ENCODE results near the gene TIGD1.

Gene TIGD1

GRCh38 chr2:232569541-232569940 lies 19.2 kb upstream of the TIGD1 start:
- DNase-seq, result no peak

GRCh38 chr2:232568161-232568560 lies 17.8 kb upstream of the TIGD1 start:
- DNase-seq, result no peak

DNA sequence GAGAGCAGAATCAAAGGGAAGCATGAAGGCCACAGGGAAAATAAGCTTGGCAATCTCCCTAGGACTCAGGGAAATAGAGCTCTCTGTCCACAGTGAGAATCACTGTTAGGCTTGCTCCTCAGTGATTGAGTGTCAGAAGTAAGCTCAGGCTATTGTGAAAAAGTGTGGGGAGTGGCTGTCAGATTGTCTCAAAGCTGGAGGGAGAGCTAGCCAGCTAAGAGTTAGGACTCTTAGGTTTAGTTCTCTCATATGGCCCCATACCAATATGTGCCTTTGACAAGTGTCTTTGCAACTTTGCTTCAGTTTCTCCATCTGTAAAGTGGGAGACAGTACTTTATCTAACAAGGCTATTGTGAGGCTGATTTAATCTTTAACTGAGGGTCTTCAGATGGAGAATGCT lies 17.4 kb upstream of the TIGD1 start:
- no peak for DNase-seq

GRCh38 chr2:232563580-232563979 lies 13.2 kb upstream of the TIGD1 start:
- no peak for DNase-seq

- no peak for DNase-seq
Measured at GRCh38 chr2:232562515-232563151, 12.3 kb upstream of the TIGD1 start.

DNA sequence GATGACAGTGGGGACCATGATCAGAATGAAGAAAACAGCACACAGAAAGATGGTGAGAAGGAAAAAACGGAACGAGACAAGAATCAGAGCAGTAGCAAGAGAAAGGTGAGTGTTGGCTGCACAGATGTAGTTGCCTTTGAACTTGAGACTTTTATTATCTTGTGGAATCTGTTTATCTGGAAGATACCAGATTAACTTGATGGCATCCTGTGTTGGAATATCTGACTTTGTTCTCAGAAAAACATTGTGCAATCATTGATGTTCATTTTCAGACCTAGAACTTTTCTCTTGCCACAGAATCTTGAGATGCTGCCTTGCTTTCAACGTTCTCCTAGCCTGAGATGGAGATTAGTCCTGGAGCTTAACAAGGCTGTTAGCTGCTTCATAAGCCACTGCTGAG lies 6.1 kb upstream of the TIGD1 start:
- no peak for DNase-seq

- no peak for DNase-seq
Measured at GRCh38 chr2:232551776-232552175, 1.4 kb upstream of the TIGD1 start.

- DNase-seq, result no peak
Measured at GRCh38 chr2:232551250-232551638, 887 bp upstream of the TIGD1 start.

DNA sequence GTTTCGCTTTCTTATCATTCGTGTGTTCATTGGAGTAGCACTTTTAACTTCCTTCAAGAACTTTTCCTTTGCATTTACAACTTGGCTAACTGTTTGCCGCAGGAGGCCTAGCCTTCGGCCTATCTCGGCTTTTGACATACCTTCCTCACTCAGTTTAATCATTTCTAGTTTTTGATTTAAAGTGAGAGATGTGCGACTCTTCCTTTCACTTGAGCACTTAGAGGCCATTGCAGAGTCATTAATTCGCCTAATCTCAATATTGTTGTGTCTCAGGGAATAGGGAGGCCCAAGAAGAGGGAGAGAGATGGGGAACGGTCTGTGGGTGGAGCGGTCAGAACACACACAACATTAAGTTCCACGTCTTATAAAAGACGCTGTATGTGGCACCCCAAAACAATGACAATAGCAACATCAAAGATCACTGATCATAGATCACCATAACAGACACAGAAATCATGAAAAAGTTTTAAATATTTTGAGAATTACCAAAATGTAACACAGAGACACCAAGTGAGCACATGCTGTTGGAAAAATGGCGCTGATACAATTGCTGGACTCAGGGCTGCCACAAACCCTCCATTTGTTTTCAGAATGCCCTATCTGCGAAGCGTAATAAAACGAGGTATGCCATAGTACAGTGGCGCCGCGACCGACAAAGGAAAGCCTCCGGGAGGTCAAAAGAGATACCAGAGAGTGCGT lies 553 bp downstream of the TIGD1 start:
- DNase-seq, result no peak

DNA sequence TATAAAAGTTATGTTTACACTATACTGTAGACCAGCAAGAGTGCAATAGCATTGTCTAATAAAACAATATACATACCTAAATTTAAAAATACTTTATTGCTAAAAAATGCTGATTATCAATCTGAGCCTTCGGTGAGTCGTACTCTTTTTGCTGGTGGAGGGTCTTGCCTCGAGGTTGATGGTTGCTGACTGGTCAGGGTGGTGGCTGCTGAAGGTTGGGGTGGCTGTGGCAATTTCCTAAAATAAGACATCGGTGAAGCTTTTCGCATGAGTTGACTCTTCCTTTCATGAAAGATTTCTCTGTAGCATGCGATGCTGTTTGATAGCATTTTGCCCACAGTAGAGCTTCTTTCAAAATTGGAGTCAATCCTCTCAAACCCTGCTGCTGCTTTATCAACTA lies 2.4 kb downstream of the TIGD1 start:
- no peak for DNase-seq

GRCh38 chr2:232545511-232546375 lies 4.6 kb downstream of the TIGD1 start:
- no peak for DNase-seq

- DNase-seq, result no peak
Measured at GRCh38 chr2:232544674-232545073, 5.7 kb downstream of the TIGD1 start.

GRCh38 chr2:232543928-232544631 lies 6.3 kb downstream of the TIGD1 start:
- no peak for DNase-seq

DNA sequence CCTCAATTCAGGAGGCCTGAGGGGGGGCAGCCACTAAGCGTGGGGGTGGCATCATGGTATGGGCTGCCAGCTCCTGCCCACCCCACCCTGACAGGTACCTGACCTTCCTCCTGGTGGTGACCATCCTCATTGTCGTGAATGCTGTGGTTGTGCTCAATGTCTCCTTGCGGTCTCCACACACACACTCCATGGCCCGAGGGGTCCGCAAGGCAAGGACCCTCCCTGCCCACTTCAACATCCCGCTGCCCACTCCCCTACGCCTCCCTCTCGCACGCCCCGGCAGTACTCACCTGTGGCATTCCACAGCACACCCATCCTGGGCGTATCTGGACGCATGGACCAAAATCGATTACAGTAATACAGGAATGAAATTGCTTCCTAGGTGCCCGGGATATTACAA lies 6.9 kb downstream of the TIGD1 start:
- DNase-seq, result no peak

GRCh38 chr2:232542715-232543467 lies 7.5 kb downstream of the TIGD1 start:
- no peak for DNase-seq

DNA sequence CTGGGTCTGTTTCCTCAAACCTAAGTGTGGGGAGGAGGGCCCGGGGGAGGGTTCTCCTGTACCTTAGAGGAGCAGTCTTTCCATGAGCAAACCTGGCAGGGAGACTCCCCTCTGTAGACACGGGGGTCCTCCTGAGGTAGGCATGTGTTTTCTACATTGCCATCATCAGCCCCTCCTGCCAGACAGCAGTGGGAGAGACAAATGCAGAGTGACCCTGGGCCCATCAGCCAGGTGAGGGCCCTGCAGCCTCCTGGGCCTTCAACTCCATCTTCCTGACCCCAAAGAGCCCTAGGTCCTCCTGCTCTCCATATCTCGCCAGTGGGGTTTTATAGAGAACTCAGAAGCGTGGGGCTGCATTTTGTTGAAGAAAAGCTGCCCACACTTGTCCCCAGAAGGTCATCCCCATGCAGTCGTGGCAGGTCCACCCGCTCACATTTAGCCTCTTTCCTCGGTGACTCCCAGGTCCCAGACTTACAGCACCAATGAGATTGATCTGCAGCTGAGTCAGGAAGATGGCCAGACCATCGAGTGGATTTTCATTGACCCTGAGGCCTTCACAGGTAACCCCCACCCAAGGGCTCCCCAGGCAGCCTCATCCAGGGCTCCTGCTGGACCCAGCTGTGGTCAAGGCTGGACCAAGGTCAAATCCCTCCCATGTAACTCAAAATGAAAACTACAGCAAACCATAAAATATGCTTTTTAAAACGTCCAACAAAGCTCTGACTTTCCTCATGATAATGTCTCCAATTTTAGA lies 8.2 kb downstream of the TIGD1 start:
- DNase-seq, result no peak

DNA sequence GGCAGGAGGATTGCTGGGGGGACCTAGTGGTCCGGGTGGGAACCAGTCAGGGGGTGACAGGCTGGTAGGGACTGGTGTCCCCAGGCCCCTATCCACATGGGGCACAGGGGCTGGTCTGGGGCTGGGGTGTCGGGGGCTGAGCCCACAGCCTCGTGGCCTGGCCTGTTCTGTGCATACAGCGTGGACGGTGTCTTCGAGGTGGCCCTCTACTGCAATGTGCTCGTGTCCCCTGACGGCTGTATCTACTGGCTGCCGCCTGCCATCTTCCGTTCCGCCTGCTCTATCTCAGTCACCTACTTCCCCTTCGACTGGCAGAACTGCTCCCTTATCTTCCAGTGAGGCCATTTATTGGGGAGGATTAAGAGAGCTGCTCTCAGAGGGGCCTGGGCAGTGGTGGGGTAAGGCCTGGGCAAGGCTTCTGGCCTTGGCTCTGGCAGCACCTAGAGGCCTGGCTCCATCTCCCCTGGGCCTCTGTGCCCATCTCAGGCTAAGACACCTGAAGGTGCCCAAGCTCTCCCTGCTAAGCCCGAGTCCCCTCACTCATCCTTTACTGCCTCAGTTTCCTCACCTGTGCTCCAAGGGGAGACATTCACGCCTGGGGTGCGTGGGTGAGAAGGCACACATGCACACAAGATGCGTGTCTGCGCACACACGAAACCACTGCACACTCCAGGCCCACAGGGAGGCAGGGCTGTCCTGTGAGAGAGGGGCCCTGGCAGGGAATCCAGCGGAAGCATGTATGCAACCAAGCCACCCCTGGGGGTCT lies 9.0 kb downstream of the TIGD1 start:
- no peak for DNase-seq

DNA sequence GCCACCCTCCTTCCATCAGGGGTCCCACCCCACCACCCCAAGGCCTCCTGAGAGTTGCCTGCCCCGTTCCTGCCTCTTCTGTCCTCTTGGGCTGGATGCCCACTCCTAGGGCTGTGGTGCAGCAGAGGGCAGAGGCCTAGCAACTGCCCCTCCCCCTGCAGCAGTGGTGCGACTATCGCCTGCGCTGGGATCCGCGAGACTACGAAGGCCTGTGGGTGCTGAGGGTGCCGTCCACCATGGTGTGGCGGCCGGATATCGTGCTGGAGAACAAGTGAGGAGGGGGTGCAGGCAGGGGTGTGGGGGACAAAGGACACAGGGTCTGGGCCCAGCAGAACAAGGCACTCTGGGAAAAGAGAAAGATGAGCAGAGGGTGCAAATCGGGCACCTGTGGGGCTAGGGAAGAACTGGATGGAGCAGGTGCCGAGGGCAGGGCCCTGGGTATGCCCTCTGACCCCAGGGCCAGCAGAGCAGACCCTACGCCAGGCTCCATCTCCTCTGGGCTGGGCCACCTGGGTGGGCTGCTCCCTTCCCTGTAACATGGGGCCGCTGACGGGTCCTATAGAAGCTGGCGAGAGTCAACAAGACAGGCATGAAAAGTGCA lies 9.8 kb downstream of the TIGD1 start:
- DNase-seq, result no peak

DNA sequence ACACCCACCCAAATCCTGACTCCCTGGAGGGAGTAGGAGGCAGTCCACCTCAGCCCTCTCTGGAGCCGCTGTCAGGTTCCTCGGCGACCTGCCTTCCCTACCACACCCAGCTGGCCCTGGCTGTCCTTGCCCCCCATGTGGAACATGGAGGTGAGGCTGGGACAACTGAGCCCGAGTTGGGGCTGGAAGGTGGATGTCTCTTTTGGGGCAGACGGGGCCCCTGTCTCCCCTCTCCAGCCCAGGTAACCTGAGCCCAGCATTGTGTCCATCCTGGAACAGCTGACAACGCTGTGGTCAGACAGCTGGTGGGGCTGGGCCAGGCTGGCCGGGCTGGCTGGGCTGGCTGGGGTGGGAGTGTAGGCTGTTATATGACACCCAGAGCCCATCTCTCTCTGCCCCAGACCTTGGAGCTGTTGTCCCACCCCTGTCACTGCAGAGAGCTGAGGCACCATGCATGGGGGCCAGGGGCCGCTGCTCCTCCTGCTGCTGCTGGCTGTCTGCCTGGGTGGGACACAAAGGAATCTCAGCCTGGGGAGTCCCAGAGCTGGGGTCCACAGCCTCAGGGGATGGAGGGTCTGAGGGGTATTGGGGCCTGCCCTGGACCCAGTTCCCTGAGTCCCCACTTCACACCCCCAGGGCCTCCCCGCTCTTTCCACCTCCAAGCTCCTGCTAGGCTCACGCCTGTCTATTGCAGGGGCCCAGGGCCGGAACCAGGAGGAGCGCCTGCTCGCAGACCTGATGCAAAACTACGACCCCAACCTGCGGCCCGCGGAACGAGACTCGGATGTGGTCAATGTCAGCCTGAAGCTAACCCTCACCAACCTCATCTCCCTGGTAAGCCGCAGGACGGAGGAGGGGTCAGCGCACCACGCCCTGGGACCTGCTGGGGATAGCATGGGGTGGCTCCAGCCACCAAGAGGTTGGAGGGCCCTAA lies 10.8 kb downstream of the TIGD1 start, which contains the start of gene CHRNG:
Gene CHRNG (plus strand): TSS at position 395 of the 934 bp plus-strand sequence. CDS start 56 bp downstream, at position 451.
- DNase-seq, result no peak

Measured in right forelimb (tissue), 1 donor.